SW 1271 (cell line): ENCODE data around the gene ZNF708.
"Not testable (repeated sequence)": the region's sequence is repeated elsewhere in the genome, so short reads cannot be mapped to it uniquely, and the experiment has no call there.

ENCODE experiments used
- DNase-seq, 2 experiments: peaks; one replicate each; lab custom pipeline; 2025; lab: John Stamatoyannopoulos, UW

ZNF708 gene

DNA sequence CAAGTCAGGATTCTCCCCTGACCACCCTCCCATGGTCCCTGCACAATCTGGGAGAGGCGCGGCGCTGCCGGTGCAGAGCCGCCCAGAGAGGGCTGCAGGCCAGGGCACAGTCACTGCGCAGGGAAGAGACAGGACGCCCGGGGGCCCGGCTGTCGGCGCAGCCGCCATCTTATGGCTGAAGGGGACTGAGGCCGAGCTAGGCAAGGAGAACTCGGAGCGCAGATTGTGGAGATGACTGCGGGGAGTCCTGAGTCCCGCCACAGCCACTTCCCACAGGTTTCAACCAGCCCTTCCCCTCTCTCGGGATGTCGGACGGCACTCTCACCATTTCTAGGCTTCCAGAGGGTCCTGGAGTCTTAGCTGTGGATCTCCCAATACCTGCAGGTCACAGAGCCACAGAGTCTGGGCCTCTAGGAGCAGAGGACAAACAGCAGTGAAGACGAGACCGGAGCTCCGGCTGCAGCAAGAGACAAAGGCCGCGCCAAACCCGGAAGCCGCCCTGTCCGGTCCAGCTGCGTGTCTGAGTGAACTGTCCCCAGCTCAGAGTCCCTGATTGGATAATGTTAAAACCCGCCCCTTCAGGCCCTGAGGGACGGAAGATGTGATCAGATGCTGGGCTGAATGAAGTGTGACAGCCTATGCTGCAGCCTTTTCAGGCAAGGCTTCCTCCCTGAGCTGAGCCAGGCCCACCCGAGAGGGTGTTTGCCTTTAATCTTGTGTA, at the start of gene ZNF708:
Gene ZNF708 (minus strand): TSS at position 526 of the 721 bp plus-strand sequence. CDS start 198 bp downstream, at position 328.
- DNase-seq: peak; percentile 85 to 90

DNA sequence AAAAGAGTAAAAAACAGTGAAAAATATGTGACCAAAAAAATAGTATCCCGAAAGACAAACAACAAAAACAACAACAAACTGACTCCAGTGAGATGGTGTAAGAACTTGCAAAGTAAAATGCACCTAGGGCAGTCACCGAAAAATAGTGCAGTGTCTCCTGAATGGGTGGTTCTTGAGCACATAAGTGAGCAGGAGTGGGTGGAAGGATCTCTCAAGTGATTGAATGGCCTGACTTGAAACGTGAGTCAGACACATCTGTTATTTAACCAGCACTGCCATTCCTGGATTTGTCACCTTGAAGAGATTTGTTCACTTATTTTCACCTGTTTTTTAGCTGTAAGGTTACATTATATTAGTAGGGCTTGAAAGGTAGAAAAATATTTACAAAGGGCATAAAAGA, 33.1 kb upstream of the ZNF708 start:
- no peak for DNase-seq

DNA sequence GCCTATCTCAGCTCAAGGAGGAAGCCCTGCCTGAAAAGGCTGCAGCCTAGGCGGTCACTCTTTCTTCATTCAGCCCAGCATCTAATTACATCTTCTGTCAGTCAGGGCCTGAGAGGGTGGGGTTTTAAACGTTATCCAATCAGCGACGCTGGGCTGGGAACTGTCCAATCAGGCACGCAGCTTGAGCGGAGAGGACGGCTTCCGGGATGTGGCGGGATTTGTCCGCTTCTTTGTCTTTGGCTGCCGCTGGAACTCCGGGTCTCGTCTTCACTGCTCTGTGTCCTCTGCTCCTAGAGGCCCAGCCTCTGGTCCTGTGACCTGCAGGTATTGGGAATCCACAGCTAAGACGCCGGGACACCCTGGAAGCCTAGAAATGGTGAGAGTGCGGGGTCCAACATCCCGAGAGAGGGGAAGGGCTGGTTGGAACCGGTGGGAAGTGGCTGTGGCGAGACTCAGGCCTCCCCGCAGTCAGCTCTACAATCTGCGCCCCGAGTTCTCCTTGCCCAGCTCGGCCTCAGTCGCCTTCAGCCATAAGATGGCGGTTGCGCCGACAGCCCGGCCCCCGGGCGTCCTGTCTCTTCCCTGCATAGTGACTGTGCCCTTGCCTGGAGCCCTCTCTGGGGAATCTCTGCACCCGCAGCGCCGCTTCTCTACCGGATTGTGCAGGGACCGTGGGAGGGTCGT, 29.7 kb upstream of the ZNF708 start, which contains the start of gene ZNF738:
Gene ZNF738 (plus strand): TSS at position 233 of the 684 bp plus-strand sequence. CDS start 141 bp downstream, at position 374.
- peak; percentile 49 to 67 for DNase-seq

DNA sequence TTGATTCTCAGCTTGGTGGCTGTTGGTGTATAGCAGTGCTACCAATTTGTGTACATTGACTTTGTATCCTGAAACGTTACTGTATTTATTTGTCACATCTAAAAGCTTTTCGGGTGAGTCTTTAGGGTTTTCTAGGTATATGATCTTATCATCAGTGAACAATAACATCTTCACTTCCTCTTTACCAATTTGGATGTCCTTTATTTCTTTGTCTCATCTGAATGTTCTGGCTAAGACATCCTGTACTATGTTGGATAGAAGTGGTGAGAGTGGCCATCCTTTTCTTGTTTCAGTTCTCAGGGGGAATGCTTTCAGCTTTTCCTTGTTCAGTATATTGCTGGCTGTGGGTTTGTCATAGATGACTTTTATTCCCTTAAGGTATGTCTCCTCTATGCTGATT, 23.6 kb upstream of the ZNF708 start:
- no peak for DNase-seq

DNA sequence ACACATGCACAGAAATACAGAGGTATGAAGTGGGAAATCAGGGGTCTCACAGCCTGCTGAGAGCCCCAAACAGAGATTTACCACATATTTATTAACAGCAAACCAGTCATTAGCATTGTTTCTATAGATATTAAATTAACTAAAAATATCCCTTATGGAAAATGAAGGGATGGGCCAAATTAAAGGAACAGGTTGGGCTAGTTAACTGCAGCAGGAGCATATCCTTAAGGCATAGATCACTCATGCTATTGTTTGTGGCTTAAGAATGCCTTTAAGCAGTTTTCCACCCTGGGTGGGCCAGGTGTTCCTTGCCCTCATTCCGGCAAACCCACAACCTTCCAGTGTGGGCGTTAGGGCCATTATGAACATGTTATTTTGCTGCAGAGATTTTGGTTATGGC, 15.6 kb upstream of the ZNF708 start:
- DNase-seq: not testable (repeated sequence)

DNA sequence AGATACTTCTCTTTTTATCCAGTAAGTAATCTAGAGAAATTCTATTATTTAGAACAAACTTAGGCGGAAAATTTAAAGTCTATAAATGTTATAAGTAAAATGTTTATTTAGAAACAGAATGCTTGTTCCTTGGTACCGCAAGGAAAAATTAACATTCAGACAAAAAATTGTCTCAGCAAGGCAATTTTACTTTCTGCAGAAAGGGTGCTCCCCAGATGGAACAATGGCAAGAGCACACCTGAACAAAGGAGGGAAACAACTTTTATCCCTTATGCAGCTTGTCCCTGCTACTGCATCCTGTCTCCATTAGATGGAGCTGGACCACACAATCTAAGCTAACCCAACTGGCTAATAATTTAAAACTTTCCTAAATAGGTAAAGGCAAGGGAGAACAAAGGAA, 6.5 kb upstream of the ZNF708 start:
- no peak for DNase-seq

DNA sequence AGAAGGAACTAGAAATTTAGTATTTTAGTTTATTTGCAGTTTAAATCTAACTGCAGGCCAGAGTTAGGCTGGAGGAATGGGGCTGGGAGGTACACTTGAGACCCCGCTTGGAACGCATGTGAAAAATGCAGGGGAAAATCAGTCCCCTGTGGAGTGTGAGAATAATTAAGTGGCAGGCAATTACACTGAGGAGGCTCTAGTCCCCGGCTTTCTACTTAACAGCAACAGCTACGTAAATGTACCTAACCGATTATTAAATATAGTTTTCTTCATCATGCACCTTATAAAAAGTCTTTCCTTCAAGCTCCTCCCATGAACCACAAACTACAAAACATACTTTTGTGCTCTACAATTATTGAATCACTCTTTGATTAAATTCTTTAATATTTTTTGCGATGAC, 804 bp downstream of the ZNF708 start:
- no peak for DNase-seq

DNA sequence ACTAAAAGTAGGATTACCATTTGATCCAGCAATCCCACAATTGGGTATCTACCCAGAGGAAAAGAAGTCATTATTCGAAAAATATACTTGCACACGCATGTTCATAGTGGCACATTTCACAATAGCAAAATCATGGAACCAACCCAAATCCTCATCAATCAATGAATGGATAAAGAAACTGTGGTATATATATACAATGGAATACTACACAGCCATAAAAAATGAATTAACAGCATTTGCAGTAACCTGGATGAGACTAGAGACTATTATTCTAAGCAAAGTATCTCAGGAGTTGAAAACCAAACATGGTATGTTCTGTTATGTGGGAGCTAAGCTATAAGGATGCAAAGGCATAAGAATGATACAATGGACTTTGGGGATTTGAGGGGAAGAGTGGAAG, 3.0 kb downstream of the ZNF708 start:
- no peak for DNase-seq

DNA sequence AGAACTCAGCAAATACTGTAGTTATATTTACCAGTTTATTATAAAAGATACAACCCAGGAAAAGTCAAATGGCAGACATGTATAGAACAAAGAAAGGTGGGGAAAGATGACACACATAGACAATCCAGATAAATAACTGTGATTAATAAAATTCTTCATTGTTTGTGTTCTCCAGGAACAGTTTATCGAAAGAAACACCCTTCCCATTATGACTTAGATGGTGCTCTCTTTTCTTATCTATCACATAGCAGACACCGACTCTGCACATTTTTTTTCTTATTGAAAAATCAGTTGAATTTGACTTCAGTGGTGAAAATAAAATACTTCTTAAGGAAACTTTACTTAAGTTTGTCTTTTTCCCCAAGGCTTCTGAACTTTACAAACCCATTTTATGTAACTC, 6.2 kb downstream of the ZNF708 start:
- no peak for DNase-seq

DNA sequence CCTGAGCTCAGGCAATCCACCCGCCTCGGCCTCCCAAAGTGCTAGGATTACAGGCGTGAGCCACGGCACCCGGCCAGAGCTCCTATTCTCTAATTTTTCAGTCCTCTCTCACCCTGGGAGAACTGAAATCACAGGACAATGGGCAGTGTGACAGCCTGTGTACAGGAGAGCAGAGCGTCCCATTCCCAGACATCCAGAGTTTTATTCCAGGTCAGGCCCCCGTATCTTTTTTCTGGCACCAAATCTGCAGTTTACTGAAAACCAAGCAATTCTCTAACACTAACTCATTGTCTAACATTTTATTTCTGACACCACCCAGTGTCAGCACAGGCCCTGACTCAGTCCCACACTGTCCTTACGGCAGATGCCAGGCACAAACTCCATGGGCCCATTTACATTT, 6.7 kb downstream of the ZNF708 start:
- DNase-seq: no peak

DNA sequence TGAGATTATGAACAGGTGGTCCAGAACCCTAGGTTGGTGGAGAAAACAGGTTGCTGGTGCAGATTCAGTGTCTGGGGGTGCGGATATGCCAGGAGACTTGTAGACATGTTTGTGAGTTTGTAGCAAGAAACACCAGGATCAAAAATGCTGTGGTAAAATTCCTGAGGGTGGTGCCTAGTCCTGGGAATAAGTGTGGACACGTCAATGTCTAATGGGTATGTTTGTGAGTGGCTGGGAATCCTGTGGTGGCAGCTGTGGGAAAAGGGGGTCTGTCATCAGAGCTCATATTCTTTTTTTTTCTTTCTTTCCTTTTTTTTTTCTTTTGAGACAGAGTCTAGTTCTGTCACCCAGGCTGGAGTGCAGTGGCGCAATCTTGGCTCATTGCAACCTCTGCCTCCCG, 7.2 kb downstream of the ZNF708 start:
- no peak for DNase-seq

DNA sequence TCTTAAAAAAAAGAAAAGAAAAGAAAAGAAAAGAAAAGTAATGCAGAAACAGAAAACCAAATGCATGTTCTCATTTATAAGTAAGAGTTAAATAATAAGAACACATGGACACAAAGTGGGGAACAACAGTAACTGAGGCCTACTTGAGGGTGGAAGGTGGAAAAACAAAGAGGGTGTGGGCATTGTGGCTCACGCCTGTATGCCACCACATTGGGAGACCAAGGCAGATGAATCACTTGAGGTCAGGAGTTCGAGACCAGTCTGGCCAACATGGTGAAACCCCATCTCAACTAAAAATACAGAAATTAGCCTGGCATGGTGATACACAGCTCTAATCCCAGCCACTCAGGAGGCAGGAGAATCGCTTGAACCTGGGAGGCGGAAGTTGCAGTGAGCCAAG, 8.1 kb downstream of the ZNF708 start:
- DNase-seq: no peak

DNA sequence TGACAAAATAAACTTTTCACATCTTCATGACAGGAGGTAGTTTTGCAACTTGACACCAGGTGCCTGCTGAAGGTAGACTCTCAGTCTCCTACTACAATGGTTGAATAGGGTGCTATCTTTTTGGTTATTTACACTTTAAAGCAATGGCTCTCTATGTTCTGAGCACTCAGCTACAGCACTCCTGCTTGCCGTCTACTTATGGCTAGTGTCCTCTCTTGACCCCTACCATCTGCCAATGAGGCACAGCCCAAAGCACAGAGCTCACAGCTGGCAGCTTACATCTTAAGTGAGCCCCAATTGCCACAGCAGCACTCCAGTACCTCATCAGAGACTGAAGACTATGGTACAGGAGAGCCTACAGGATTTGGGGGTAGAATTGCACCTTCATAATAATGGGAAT, 11.4 kb downstream of the ZNF708 start:
- no peak for DNase-seq

DNA sequence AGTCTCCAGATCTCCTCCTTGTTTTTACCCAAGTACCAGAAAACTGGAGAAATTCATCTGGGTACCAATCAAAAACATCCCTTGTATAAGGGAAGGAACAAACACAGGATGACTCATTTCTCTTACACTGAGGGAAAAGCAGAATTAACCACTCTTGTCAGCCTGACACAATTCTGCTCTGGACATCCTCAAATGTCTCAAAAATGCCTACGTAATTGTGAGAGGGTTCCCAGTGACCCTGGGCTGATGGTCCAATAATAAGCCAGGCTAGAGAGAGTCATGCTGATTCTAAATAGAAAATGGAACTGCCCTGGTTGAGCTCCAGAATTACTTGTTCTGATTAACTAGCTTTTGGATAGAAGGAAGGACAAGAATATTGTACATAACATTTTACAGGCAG, 14.5 kb downstream of the ZNF708 start:
- no peak for DNase-seq

DNA sequence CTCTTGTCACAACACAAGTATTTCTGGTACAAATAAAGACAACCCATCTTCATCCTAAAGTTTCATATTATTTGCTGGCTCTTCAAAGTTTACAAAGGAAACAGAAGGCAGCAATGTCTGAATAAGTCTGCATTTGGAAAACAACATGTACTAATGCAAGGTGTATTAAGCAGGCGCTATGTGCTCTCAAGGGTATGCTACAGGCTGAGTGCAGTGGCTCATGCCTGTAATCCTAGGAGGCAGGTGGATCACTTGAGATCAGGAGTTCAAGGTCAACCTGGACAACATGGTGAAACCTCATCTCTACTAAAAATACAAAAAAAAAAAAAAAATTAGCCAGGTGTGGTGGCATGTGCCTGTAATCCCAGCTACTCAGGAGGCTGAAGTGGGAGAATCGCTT, 16.4 kb downstream of the ZNF708 start:
- DNase-seq: not testable (repeated sequence)

DNA sequence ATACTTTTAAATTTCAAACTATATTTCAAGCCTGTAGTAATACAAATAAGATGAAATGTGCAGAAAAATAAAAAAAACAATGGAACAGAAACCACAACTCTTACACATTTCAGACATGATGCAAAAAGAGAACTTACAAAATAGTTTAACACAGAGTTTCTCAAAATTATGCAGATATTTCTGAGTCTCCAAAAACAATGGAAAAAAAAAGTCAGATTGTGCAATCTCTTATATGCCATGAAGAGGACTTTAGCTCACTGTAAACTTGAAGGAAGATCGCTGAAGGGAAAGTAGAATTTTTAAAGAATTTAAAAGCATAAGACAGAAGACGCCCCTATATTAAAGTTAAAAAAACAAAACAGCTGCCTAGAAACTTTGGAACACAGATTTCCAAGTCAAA, 20.4 kb downstream of the ZNF708 start:
- no peak for DNase-seq

DNA sequence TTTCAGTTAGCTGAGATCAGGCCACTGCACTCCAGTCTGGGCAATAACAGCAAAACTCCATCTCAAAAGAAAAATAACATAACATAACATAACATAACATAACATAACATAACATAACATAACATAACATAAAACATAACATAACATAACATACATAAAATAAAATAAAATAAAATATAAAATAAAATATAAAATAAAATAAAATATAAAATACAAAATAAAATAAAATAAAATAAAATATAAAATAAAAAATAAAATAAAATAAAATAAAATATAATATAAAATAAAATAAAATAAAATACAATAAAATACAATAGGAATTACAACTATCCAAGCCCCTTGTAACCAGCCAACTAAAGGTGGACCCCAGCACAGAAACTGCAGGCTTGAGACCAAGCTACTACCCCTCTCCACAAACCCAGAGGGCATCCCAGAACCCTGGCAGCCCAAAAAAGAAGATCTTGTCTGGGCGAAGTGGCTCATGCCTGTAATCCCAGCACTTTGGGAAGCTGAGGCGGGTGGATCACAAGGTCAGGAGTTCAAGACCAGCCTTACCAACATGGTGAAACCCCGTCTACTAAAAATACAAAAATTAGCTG, 22.2 kb downstream of the ZNF708 start:
- not testable (repeated sequence) for DNase-seq

DNA sequence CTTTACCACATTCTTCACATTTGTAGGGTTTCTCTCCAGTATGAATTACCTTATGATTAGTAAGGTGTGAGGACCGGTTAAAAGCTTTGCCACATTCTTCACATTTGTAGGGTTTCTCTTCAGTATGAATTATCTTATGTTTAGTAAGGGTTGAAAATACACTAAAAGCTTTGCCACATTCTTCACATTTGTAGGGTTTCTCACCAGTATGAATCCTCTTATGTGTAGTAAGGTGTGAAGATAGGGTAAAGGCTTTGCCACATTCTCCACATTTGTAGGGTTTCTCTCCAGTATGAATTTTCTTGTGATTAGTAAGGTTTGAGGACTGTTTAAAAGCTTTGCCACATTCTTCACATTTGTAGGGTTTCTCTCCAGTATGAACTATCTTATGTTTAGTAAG, 35.4 kb downstream of the ZNF708 start:
- not testable (repeated sequence) for DNase-seq

DNA sequence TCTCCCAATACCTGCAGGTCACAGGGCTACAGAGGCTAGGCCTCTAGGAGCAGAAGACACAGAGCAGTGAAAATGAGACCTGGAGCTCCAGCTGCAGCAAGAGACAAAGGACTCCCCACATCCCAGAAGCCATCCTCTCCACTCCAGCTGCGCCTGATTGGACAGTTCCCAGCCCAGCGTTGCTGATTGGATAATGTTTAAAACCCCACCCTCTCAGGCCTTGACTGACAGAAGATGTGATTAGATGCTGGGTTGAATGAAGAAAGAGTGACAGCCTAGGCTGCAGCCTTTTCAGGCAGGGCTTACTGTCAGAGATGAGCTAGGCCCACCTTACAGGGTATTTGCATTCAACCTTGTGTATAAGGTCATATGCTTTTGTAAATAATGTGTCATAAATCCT, 59.4 kb downstream of the ZNF708 start:
- DNase-seq: no peak

DNA sequence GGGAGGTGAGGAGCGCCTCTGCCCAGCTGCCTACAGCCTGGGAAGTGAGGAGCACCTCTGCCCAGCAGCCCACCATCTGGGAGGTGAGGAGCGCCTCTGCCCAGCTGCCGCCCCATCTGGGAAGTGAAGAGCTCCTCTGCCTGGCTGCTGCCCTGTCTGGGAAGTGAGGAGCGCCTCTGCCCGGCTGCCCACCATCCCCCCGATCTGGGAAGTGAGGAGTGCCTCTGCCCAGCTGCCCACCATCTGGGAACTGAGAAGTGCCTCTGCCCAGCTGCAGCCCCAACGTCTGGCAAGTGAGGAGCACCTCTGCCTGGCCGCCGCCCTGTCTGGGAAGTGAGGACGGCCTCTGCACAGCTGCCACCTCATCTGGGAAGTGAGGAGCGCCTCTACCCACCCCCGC, 64.3 kb downstream of the ZNF708 start:
- DNase-seq: no peak

DNA sequence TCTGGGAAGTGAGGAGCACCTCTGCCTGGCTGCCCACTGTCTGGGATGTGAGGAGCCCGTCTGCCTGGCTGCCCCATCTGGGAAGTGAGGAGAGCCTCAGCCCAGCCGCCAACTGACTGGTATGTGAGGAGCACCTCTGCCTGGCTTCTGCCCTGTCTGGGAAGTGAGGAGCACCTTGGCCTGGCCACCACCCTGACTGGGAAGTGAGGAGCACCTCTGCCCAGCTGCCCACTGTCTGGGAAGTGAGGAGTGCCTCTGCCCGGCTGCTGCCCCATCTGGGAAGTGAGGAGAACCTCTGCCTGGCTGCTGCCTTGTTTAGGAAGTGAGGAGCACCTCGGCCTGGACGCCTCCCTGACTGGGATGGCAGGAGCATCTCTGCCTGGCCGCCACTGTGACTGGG, 64.8 kb downstream of the ZNF708 start:
- no peak for DNase-seq

DNA sequence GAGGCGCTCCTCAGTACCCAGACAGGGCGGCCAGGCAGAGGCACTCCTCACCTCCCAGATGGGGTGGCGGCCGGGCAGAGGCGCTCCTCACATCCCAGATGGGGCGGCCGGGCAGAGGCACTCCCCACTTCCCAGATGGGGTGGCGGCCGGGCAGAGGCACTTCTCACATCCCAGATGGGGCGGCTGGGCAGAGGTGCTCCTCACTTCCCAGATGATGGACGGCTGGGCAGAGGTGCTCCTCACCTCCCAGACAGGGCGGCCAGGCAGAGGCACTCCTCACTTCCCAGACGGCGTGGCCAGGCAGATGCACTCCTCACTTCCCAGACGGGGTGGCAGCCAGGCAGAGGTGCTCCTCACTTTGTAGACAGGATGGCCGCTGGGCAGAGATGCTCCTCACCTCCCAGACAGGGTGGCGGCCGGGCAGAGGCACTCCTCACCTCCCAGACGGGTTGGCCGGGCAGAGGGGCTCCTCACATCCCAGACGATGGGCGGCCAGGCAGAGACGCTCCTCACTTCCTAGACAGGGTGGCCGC, 68.3 kb downstream of the ZNF708 start:
- DNase-seq: not testable (repeated sequence)
